ENCODE results near the gene EGFL7.
A peak's percentile ranks its signal among the peaks of the same experiment; 100 is the strongest.

The EGFL7 gene

GRCh38 chr9:136711751-136712689, 49.3 kb downstream of the EGFL7 start, which contains the start of gene DIPK1B:
Gene DIPK1B, plus strand, starts transcription at chr9:136712572. Its CDS starts 94 bp downstream, at chr9:136712666.
- Histone ChIP-seq H3K9me3 (ENCODE audit: severe bottlenecking) (no peaks in the 10 kb centered on the region), H3K4me3 (ENCODE audit: low read depth, low read length) (peak within 1 kb of the TSS; percentile 80), H3K27ac (peak within 1 kb of the TSS; percentile 82), H3K36me3 (peaks cover 14% of the 10 kb centered on the region), H3K27me3 (ENCODE audit: insufficient read depth, low read depth, severe bottlenecking) (no peaks in the 10 kb centered on the region)
- DNase-seq = peak; percentile 66
- no peak for TF ChIP-seq CTCF (IDR thresholded peaks at IDR 0.05; ENCODE audit: low read depth, low read length)

- H3K4me3 ChIP-seq (ENCODE audit: low read depth, low read length) = peak overlapping the region; percentile 80
- DNase-seq = no peak
- H3K27me3 ChIP-seq (ENCODE audit: insufficient read depth, low read depth, severe bottlenecking) = no peaks in the 10 kb centered on the region
- peaks cover 14% of the 10 kb centered on the region for H3K36me3 ChIP-seq
- TF ChIP-seq CTCF (IDR thresholded peaks at IDR 0.05; ENCODE audit: low read depth, low read length) = no peak
- no peaks in the 10 kb centered on the region for H3K9me3 ChIP-seq (ENCODE audit: severe bottlenecking)
- peak overlapping the region; percentile 82 for H3K27ac ChIP-seq
Observed at GRCh38 chr9:136712690-136713544, 50.2 kb downstream of the EGFL7 start.

GRCh38 chr9:136713550-136713949, 50.8 kb downstream of the EGFL7 start:
- peaks cover 14% of the 10 kb centered on the region for H3K36me3 ChIP-seq
- no peaks in the 10 kb centered on the region for H3K27me3 ChIP-seq (ENCODE audit: insufficient read depth, low read depth, severe bottlenecking)
- peak overlapping the region; percentile 80 for H3K4me3 ChIP-seq (ENCODE audit: low read depth, low read length)
- no peak for DNase-seq
- H3K27ac ChIP-seq = peak overlapping the region; percentile 82
- no peak for TF ChIP-seq CTCF (IDR thresholded peaks at IDR 0.05; ENCODE audit: low read depth, low read length)
- no peaks in the 10 kb centered on the region for H3K9me3 ChIP-seq (ENCODE audit: severe bottlenecking)

GRCh38 chr9:136714096-136714892, 51.6 kb downstream of the EGFL7 start:
- DNase-seq = no peak
- TF ChIP-seq CTCF (IDR thresholded peaks at IDR 0.05; ENCODE audit: low read depth, low read length) = no peak
- Histone ChIP-seq H3K27ac (no peak overlapping the region), H3K36me3 (peaks cover 16% of the 10 kb centered on the region), H3K27me3 (ENCODE audit: insufficient read depth, low read depth, severe bottlenecking) (no peaks in the 10 kb centered on the region), H3K4me3 (ENCODE audit: low read depth, low read length) (no peak overlapping the region), H3K9me3 (ENCODE audit: severe bottlenecking) (no peaks in the 10 kb centered on the region)

- Histone ChIP-seq H3K9me3 (ENCODE audit: severe bottlenecking) (no peaks in the 10 kb centered on the region), H3K27ac (no peak overlapping the region), H3K27me3 (ENCODE audit: insufficient read depth, low read depth, severe bottlenecking) (no peaks in the 10 kb centered on the region), H3K4me3 (ENCODE audit: low read depth, low read length) (no peak overlapping the region), H3K36me3 (peaks cover 17% of the 10 kb centered on the region)
- no peak for DNase-seq
- TF ChIP-seq CTCF (IDR thresholded peaks at IDR 0.05; ENCODE audit: low read depth, low read length) = no peak
Observed at GRCh38 chr9:136714893-136715274, 52.2 kb downstream of the EGFL7 start.
